Middle frontal gyrus (tissue), 1 donor: ENCODE measurements around the gene TRIM23.
A peak's percentile ranks its signal among the peaks of the same experiment; 100 is the strongest.
"Not testable (repeated sequence)": the region's sequence is repeated elsewhere in the genome, so short reads cannot be mapped to it uniquely, and the experiment has no call there.

Experiments used
- DNase-seq: peaks from one replicate; pipeline ENCODE4 v3.0.0-alpha.2; 2015; ENCODE audit warnings: low spot score; ENCODE audit errors: extremely low spot score

Gene TRIM23

DNA sequence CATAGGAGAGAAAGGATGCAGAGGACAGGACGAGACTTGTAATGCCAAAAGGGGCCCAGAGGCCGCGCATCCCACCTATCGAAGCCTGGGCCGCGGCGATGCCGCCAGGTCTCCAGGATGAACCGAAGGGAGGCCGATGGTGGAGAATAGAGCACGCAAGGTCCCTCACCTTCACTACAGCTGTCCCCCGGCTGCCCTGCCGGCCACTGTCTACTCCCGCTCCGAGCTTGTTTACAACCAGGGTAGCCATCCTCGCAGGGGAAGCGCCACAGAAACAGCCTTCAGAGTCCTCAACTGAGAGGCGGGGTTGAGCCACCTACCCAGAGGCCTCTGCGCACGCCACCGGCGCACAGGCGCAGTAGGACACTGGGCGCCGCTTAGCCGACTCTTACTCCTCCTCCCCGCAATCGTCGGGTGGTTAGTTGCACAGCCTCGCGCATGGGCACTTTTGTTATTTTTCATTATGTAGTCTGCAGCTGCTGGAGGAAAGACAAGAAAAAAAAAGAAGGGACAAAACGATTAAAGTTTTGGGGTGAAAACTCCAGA is at the start of gene TRIM23:
Gene TRIM23, minus strand, starts transcription at position 309 of the 546 bp plus-strand sequence. Its CDS starts 59 bp downstream, at position 250.
- DNase-seq = peak; percentile 93

DNA sequence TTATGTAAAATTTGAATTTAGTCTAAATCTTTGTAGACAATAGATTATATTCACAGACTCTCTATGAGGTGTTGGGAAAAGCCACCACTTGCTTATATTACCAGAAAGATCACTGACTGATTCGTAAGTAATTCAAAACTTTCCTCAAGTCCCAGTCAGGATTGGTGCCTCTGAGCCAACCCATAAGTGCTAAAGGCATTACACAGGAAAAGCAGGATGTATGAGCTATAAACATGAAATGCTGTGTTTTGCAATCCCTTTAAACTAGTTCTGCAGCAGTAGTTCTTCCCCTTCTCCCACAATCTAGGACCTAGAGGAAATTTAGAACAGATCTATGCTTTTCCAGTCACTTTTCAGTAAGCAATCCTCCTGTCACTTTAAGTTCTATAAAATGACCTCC is 48.7 kb upstream of the TRIM23 start:
- no peak for DNase-seq

GRCh38 chr5:65668696-65669095 is 44.6 kb upstream of the TRIM23 start:
- DNase-seq = no peak

GRCh38 chr5:65663804-65664521 is 39.8 kb upstream of the TRIM23 start:
- DNase-seq = no peak

DNA sequence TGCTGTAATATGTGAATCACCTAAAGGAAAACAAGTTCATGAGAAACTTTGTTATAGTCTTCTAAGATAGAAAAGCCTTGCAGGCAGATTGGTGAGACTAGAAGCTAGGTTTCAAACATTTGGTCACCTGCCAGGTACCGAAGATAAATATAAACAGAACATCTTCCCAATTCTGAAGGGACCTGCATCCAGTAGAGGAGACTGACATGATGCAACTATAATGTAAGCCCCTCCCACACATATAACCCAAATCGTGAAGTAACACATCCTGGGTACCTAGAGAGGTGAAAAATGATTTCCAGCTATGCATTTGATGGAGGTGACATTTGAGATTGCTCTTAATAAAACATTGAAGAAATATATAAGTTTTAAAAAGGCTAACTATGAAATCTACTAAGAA is 30.6 kb upstream of the TRIM23 start:
- DNase-seq = no peak

GRCh38 chr5:65651144-65651543 is 27.0 kb upstream of the TRIM23 start:
- no peak for DNase-seq

DNA sequence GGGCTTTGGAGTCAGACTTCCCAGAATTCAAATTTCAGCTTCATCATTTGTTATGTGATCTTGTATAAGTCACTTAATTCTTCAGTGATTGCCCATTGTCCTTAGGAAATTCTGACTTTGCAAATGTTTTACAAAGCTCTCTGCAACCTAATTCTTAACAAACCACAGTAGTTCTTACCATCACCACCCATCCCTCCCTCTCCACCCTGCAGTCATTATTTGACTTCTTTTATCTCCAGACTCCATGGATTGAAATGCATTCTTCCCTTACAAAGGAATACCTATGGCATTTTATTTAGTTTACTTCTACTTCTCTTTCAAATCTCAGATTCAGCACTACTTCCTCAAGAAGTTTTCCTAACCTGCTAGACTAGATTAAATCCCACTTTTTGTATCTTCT is 23.8 kb upstream of the TRIM23 start:
- no peak for DNase-seq

DNA sequence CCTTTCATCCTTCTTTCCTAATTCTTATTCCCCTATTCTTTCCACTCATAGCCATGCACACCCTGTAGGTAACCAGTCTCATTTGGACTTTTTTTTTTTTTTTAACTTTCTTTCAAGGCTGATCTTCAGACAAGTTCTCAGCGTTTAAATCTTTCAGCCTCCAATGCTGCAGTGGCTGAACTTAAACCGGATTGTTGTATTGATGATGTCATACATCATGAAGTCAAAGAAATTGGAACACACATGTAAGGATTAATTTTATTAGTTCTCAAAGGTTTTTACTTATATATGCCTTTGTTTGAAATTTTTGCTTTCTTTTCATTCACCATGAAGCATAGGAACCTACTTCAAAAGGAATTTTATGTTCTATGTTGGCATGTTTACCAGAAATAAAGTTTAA is 22.8 kb upstream of the TRIM23 start:
- no peak for DNase-seq

DNA sequence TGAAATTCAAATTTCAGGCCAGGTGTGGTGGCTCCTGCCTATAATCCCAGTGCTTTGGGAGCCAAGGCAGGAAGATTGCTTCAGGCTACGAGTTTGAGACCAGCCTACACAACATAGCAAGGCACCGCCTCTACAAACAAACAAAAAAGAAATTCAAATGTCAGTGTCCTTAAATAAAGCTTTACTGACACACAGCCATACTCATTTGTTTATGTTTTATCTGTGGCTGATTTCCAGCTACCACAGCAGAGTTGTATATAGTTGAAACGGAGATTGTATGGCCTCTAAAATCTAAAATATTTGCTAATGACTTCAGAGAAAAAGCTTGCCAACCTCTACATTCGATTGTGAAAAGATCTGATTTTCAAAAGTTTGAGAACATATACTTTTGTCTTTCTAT is 16.1 kb upstream of the TRIM23 start:
- no peak for DNase-seq

GRCh38 chr5:65630981-65631380 is 6.8 kb upstream of the TRIM23 start:
- no peak for DNase-seq

DNA sequence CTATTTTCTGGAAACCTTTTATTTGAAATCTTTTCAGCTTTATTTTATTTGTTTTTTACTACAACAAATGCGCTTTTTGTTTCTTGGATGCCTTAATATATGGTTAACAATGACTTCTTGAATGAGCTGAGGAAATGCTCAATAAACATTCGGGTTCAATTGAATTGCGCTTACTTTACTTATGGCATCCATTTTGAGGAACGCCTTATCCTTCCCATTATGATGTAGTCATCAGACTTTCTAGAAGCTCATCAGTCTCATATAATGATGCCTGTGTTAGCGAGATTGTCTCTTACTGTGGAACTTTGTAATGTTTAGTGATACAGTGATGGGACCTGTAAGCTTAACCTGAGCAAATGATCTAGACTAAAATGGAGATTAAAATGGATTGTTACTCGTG is 1.6 kb upstream of the TRIM23 start:
- DNase-seq = no peak

- DNase-seq = peak; percentile 81
Observed at GRCh38 chr5:65624571-65625555, 730 bp upstream of the TRIM23 start, which contains the start of the genes SHLD3 and TRAPPC13. Gene SHLD3, plus strand, starts transcription at chr5:65625027. Its CDS starts 4,561 bp downstream, at chr5:65629588. Gene TRAPPC13, plus strand, starts transcription at chr5:65625027. Its CDS starts 34 bp downstream, at chr5:65625061.

DNA sequence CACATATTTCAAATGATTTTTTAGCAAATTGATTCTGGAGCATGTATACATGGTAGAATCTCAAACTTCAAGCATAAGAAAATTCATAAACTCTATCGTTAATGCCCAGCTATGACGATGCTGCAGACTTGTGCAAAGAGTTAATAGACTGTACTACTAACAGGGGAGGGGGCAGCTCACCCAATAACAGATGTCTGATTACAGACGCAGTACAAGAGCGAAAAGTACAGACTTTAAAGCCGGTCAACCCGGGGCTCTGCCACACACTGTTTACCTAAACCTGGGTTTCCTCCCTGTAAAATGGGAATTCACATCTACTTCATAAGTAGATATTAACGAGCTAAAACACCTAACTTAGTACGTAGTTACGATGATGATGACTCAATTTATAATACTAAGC is 651 bp downstream of the TRIM23 start:
- DNase-seq = no peak

DNA sequence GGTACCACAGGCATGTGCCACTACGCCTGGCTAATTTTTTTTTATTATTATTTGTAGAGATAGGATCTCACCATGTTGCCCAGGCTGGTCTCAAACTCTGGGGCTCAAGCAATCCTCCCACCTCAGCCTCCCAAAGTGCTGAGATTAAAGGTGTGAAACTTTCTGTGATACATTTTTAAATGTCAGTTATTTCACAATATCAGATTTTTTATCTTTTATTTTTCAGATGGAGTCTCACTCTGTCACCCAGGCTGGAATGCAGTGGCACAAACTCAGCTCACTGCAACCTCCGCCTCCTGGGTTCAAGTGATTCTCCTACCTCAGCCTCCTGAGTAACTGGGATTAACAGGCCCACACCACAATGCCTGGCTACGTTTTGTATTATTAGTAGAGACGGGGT is 2.2 kb downstream of the TRIM23 start:
- not testable (repeated sequence) for DNase-seq

DNA sequence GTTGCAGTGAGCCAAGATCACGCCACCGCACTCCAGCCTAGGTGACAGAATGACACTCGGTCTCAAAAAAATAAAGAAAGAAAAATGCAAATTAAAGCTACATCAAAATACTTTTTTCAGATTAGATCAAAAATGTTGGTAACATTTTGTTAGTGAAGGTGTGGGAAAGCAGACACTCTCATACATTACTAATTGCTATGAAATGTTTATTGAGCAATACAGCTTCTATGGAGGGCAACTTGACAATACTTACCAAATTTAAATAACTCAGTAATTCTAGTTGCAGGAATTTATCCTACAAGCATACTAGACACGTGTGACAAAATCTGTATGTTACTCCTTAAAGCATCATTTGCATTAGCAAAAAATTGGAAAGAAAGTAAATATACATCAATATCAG is 4.1 kb downstream of the TRIM23 start:
- no peak for DNase-seq

- DNase-seq = no peak
Observed at GRCh38 chr5:65612298-65612907, 11.7 kb downstream of the TRIM23 start.

DNA sequence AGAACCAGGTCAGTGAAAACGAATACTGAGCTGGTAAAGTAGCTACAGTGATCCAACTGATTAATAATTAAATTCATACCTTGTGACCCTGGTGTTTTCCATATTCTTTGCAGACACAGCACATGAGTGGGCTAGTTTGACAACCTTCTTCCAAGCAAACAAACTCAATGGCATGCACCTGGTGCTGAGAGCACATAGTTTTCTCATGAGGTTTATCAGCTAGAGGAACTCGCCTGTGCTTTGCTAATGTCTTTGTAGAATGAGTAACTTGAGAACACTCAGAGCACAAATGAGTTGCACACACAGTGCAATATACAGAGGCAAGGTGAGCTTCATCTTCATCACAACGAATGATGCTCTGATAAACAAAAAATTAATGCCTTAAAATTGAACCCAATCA is 12.6 kb downstream of the TRIM23 start:
- DNase-seq = no peak

GRCh38 chr5:65601761-65602160 is 22.4 kb downstream of the TRIM23 start:
- not testable (repeated sequence) for DNase-seq

DNA sequence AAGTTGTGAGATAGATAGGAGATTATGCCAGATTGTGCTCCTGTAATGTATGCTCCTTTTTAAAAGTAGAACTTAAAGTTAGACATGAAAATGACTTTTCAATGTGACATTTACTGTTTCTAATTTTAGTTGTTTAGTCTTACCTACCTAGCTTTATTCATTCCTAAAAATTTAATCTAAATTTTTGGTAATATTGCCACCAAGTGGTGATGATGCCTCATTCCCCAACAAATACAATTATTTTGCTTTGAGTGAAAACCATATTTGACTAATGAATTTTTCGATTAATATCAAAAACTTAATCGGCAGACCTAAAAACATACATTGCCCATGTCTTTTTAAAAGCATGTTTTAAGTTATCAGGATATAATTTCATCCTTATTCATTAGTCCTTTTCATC is 35.4 kb downstream of the TRIM23 start:
- DNase-seq = no peak

GRCh38 chr5:65577141-65577540 is 47.0 kb downstream of the TRIM23 start:
- DNase-seq = no peak

- no peak for DNase-seq
Observed at GRCh38 chr5:65570598-65571226, 53.4 kb downstream of the TRIM23 start.
